ENCODE data around the gene CEACAM20.
"Not testable (repeated sequence)": the region's sequence is repeated elsewhere in the genome, so short reads cannot be mapped to it uniquely, and the experiment has no call there.

Gene CEACAM20

DNA sequence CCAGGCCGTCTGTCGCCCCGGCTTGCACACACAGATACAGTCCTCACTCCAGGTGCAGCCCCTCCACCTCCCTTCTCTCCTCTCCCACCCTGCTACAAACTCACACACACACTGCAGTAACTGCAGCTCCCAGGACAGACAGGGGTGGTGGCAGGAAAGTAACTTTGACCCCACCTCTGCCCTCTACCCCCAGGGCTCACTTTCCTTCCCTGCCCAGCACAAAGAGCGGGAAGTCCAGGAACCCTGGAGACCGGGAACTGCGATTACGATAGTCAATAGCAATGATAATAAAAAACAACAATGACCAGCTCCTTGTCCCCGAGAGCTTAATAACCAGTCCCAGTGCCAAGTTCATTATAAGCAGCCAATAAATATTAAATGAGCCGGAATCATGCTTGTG, at the start of gene CEACAM20:
TSS of gene CEACAM20 (minus strand) at position 140 of the 400 bp plus-strand sequence. CDS start 166 bp downstream, outside the sequence.
- no peak for DNase-seq
- in situ Hi-C loops (cut with HindIII; ENCODE audit: low pct_ligation_motif_present, low pct_unique_long_range_greater_than_20kb, low sequenced_read_pairs): no loop called here

DNA sequence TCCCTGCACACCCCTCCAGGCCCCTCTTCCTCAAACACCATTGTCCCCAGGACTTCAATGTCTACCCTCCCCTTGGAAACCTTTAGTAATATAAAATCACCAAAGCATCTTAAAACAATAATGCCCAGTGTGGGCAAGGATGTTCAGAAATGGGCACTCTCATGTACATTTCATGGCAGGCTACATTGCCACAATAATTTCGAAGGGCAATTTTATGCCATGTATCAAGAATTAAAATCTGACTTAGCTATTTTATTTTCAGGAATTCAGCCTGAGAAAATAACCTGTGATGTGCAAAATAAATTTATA, 48.0 kb upstream of the CEACAM20 start:
- in situ Hi-C loops (cut with HindIII; ENCODE audit: low pct_ligation_motif_present, low pct_unique_long_range_greater_than_20kb, low sequenced_read_pairs): no loop called here

DNA sequence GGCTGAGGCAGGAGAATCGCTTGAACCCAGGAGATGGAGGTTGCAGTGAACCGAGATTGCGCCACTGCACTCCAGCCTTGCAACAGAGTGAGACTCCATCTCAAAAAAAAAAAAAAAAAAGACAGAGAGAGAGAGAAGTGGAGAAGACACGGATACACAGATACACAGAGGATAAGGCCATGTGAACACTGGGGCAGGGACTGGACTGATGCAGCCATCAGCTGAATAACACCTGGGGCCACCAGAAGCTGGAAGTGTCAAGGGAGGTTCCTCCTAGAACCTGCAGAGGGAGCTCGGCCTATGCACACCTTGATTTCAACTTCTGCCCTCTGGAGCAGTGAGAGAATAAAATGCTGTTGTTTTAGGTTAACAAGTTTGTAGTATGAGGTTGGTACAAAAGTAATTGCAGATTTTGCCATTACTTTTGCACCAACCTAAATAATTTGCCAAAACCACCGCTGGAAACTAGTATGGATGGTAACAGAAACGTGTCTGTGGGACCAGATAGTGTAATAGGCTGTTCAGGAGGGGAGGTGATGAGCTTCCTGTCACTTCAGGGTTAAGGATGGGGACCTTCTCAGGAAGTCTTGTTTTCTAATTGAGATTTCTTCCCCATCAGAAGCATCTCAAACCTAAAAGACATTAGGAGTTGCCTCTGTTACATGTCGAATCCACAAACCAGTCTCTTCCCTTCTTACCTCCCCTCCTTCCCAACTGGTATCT, 47.5 kb upstream of the CEACAM20 start:
- DNase-seq: peak; percentile 57

More for the DNA sequence above, 48.0 kb upstream of the CEACAM20 start:
- DNase-seq: no peak

DNA sequence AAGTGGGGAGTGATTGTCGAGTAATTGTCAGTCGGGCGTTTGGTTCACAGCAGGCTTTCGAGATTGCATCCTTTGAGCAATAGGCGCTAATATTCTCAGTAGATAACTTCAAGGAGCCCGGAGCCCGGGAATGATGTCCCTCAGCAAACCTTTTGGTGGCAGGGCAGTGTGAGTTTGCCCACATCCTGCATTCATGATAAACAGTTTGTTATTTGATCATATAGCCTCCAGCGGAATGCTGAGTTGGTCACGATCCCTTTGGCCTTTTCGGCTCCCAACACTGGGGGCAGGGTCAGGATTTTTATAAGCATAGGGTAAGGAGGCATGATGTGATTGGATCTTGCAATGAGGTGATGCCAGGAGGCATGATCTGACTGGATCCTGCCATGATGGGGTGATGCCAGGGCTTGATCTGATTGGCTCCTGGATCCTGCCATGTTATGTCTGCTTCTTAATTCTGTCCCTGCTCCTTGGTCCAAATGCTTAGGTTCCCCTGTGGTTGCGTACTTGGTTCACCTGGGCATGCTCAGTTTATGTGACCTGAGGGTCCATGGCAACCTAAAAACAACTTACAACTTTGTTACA, 45.7 kb upstream of the CEACAM20 start:
- in situ Hi-C loops (cut with HindIII; ENCODE audit: low pct_ligation_motif_present, low pct_unique_long_range_greater_than_20kb, low sequenced_read_pairs): no loop called here
- no peak for DNase-seq

More for the DNA sequence above, 47.5 kb upstream of the CEACAM20 start:
- in situ Hi-C loops (cut with HindIII; ENCODE audit: low pct_ligation_motif_present, low pct_unique_long_range_greater_than_20kb, low sequenced_read_pairs): no loop called here

DNA sequence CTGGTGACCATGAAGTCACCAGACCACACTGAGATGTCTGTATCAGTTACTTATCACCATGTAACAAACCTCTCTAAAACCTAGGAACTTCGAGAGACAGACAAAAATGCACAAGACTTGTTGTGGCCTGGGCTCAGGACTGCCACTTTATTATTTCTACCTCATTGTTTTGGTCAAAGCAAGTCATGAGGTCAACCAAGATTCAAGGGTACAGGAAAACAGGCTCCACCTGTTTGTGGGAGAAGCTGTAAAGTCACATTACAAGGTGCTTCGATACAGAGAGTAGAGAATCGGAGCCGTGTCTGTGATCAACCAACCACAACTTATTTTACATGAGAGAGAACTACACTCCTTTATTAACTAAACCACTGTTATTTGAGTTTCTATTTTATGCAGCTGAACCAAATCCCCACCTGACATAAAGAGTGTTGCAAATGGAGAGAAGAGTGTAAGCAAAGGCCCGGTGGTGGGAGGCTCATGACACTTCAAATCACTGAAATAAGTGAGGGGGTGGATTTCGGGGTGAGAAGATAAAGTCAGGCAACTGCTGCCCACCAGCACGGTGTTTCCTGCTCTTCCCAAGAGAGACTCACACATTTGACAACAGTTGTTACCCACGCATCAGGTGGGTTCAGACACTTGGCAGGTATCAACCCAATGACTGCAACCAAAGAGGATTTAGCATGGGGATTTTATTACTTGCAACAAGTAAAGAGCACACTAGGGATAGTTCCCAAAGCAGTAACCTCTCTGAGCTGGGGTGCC, 44.9 kb upstream of the CEACAM20 start:
- no peak for DNase-seq
- in situ Hi-C loops (cut with HindIII; ENCODE audit: low pct_ligation_motif_present, low pct_unique_long_range_greater_than_20kb, low sequenced_read_pairs): no loop called here

DNA sequence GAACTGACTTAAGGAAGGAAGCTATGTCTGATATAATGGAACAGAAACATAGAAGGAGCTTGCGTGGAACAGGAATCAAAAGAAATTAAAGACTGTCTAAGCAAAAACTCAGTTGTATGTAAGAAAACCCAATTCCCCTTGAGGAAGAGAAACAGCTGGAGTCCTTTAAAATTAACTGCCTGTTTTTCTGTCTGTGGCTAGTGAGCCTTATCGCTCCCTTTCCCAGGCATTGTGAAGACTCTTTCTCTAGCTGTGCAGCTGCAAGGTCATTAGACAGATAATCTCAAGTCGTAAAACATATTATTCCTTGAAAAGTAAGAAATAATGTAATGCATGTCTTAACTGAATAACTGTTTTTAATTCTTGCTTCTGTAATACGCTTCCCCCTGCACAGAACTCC, 44.2 kb upstream of the CEACAM20 start:
- in situ Hi-C loops (cut with HindIII; ENCODE audit: low pct_ligation_motif_present, low pct_unique_long_range_greater_than_20kb, low sequenced_read_pairs): no loop called here
- DNase-seq: no peak

DNA sequence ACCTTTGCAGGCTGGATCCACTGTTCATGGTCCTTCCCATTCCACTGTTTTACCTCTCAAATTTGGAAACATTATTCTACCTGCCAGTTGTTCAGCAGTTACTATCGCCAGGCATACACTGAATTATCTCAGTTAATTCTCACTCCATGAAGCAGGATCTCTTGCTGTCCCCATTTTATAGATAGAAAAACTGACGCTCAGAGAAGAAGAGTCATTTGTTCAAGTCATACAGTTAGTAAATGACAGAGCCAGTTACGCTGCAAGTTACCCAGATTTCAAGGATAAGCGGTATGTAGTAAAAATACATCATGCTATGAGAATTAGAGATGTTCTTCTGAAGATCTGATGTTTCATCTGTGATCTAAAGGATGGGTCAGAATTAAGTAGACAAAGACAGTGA, 43.7 kb upstream of the CEACAM20 start:
- in situ Hi-C loops (cut with HindIII; ENCODE audit: low pct_ligation_motif_present, low pct_unique_long_range_greater_than_20kb, low sequenced_read_pairs): no loop called here

DNA sequence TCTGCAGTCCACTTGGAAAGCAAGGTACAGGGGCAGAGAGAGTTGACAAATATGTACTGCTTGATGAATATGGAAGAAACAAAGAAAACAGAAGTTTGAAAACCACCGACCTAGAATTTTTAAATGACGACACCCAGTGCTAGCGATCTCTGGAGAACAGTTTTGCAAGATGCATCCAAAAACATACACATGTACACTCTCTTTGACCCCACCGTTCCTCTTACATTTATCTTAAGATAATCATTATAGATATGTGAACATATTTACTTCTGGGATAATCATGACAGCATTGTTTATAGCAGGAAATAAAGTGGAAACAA, 43.1 kb upstream of the CEACAM20 start:
- in situ Hi-C loops (cut with HindIII; ENCODE audit: low pct_ligation_motif_present, low pct_unique_long_range_greater_than_20kb, low sequenced_read_pairs): no loop called here
- no peak for DNase-seq

More for the DNA sequence above, 43.7 kb upstream of the CEACAM20 start:
- DNase-seq: no peak

DNA sequence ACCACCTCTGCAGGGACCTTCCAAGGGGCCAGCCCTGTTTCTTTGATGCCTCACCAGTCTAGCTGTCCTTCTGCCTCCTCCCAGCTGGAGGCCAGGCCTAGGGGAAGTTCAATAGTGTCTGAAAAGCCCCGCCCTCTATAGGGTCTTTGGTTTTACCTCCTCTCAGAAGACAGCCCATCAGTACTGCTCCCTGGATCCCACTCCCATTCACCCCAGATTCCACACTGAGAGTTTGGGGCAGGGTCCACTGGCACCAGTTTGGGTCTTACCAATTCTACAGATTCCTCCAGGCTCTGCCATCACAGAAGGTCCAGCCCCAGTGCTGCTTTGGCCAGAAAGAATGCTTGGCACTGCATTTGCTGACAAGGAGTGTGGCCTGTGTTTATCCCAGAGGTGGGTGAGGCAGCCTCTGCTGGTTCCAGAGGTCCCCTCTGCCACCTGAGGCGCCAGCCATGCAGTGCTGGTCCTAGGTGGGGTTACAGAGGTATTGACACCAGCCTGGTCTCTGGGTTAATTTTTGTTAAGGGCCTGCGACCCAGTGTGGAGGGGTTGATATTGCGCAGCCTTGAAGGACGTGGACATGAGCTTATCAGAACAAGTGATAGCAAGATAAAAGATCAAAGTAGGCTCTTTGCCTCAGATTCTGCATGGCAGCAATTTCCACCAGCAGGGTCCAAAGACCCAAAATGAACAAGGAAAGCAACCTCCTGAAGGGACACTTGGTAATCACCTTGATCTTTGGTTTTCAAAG, 42.5 kb upstream of the CEACAM20 start:
- in situ Hi-C loops (cut with HindIII; ENCODE audit: low pct_ligation_motif_present, low pct_unique_long_range_greater_than_20kb, low sequenced_read_pairs): no loop called here
- no peak for DNase-seq

DNA sequence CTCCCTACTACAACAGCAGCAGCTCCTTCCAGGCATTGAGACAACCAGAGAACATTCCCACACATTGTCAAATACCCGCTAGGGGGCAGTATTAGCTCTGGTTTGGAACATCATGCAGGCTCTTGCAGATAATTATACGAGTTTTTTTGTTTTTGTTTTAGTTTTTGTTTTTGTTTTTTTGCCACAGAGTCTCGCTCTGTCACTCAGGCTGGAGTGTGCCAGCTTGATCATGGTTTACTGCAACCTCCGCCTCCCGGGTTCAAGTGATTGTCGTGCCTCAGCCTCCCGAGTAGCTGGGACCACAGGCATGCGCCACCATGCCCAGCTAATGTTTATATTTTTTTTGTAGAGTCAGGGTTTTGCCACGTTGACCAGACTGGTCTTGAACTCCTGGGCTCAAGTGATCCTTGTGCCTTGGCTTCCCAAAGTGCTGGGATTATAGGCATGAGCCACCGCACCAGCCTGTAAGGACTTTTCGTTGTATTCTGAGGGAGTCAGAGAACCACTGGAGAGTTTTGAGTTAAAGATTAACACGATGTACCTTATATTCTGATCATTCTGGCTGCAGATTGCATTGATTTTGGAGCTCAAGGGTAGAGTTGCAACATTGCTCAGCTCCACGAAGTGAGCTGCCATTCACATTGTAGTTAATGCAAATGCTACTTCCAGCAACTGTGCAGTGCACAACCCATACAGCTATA, 41.7 kb upstream of the CEACAM20 start:
- in situ Hi-C loops (cut with HindIII; ENCODE audit: low pct_ligation_motif_present, low pct_unique_long_range_greater_than_20kb, low sequenced_read_pairs): no loop called here

DNA sequence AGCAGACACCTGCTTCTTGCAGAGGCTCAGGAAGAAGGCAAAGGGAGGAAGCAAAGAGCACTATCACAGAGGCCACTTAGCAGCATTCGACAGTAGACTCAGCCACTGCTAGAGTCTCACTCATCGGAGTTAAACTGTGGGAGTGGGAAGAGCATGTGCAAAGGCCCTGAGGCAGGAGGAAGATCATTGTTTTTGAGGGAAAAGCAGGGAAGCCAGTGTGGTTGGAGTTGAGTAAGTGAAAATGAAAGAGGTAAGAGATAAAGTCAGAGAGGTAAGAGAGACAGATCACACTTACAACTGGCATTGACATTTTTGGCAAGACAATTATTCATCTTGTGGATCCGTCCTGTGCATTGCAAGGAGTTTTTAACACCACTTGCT, 41.1 kb upstream of the CEACAM20 start:
- DNase-seq: no peak
- in situ Hi-C loops (cut with HindIII; ENCODE audit: low pct_ligation_motif_present, low pct_unique_long_range_greater_than_20kb, low sequenced_read_pairs): no loop called here

More for the DNA sequence above, 41.7 kb upstream of the CEACAM20 start:
- peak; percentile 70 for DNase-seq

DNA sequence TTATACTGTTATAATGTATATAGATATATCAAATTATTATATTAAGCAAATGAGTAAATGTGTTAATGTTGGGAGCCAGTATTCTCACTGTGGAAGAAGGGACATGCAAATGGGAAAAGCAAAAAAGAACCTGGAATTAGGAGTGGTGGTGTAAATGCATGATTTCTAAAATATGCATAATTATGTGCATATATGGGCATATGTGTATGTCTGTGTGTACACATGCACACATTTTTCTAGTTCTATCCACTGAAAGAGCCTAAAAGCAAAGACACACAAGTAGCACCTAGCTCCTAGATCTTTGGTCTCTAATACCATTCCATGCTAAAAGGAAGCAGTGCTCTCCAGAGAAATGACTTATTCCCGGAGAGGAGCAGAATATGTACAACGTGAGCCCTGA, 38.3 kb upstream of the CEACAM20 start:
- in situ Hi-C loops (cut with HindIII; ENCODE audit: low pct_ligation_motif_present, low pct_unique_long_range_greater_than_20kb, low sequenced_read_pairs): no loop called here

DNA sequence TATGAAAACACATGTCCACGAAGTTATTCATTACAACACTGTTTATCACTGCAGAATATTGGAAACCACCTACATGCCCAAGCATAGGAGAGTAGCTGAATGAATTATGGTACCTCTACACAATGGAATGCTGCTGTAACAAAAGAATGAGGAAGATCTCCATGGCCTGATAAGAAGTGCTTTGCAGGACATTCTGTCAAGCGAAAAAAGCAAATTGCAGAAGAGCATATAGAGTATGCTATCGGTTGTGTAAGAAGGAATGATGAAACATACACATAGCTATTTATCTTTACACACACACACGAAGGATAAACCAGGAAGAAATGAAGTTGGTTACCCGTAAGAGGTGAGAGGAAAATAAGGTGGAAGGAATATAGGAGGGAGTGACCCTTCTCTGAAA, 37.5 kb upstream of the CEACAM20 start:
- no peak for DNase-seq
- in situ Hi-C loops (cut with HindIII; ENCODE audit: low pct_ligation_motif_present, low pct_unique_long_range_greater_than_20kb, low sequenced_read_pairs): no loop called here

More for the DNA sequence above, 38.3 kb upstream of the CEACAM20 start:
- DNase-seq: no peak

DNA sequence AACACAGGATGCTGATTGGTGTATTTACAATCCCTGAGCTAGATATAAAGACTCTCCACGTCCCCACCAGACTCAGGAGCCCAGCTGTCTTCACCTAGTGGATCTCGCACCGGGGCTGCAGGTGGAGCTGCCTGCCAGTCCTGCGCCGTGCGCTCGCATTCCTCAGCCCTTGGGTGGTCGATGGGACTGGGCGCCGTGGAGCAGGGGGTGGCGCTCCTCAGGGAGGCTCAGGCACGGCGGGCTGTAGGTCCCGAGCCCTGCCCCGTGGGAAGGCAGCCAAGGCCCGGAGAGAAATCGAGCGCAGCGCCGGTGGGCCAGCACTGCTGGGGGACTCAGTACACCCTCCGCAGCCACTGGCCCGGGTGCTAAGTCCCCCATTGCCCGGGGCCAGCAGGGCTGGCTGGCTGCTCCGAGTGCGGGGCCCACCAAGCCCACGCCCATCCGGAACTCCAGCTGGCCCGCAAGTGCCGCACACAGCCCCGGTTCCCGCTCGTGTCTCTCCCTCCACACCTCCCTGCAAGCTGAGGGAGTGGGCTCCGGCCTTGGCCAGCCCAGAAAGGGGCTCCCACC, 33.7 kb upstream of the CEACAM20 start:
- DNase-seq; in situ Hi-C loops (cut with HindIII; ENCODE audit: low pct_ligation_motif_present, low pct_unique_long_range_greater_than_20kb, low sequenced_read_pairs): not testable (repeated sequence)

DNA sequence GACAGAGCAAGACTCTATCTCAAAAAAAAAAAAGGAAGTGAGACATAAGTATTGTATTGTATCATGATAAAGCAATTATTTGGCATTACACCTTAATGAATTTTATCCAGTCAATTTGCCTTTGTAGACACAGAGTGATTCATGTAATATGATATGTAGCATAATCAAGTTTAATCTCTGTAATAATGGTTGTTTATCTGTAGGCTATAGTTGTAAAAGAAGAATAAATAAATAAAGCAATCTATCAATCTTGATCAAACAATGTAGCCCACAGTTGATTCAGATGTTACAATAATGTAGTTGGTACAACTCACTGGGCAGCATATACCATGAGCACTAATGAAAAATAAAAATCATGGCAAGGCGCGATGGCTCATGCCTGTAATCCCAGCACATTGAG, 28.5 kb upstream of the CEACAM20 start:
- no peak for DNase-seq
- in situ Hi-C loops (cut with HindIII; ENCODE audit: low pct_ligation_motif_present, low pct_unique_long_range_greater_than_20kb, low sequenced_read_pairs): no loop called here

DNA sequence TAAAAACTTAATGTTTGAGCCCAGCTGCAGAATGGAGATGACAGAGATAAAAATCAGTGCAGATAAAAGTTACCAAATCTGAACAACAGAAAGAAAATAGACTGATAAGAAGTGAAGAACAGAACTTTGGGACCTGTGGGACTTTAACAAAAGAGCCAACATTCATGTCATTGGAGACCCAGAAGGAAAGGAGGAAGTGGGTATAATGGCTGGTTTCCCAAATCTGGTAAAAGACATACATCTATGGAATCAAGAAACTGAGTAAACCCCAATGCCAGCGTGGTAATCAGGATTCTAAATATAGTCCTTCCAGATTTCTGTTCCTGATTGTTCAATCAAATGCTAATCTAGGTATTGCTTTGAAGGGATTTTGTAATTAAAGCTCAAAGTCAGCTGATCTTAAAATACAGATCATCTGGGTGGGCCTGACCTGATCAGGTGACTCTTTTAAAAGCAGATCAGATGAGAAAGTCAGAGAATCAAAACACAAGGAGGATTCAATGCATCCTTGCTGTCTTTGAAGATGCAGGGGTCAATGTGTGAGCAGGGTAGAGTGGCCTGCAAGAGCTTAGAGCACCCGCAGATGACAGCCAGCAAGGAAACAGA, 25.3 kb upstream of the CEACAM20 start:
- DNase-seq: no peak
- in situ Hi-C loops (cut with HindIII; ENCODE audit: low pct_ligation_motif_present, low pct_unique_long_range_greater_than_20kb, low sequenced_read_pairs): no loop called here

DNA sequence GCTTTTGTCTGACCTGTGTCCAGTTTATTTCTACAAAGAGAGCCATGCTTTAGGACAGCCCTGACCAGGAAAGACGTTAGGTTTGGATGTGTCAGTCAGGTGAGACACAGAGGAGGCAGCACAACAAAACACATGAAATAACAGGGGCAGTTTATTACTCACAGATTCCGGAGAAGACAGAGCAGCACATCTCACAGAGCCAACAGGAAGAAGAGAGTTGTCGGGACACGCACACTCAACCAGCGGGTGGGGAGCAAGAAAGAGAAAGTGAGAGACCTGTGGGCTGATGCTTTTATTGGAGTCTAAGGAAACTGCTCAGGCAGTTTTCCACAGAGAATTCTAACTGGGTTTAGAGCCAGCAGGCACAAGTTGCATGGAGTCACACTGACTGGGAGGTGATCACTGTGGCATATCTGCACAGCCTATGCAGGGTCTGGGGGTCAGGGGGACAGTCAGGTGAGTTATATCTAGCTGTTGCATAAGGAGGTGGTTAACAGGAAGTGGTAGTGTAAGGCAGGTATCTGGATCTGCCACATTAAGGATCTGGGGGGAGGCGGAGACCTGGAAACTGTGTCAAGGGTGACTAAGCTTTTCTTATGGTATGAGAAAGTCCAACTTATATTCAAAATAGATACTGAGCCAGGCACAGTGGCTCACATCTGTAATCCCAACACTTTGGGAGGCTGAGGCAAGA, 24.1 kb upstream of the CEACAM20 start:
- no peak for DNase-seq
- in situ Hi-C loops (cut with HindIII; ENCODE audit: low pct_ligation_motif_present, low pct_unique_long_range_greater_than_20kb, low sequenced_read_pairs): no loop called here
